ENCODE data around the gene AGBL1.

Gene AGBL1

GRCh38 chr15:86654501-86654900, 574.8 kb downstream of the AGBL1 start:
- no peak for TF ChIP-seq FOXP2 (optimal IDR thresholded peaks at IDR 0.05; ENCODE audit: borderline replicate concordance, extremely low read depth, extremely low read length, insufficient read depth)
- TF ChIP-seq SIN3A (IDR thresholded peaks at IDR 0.05; ENCODE audit: borderline replicate concordance, insufficient read depth, low read length) = no peak

- TF ChIP-seq REST (IDR thresholded peaks at IDR 0.05; ENCODE audit: insufficient read depth in 1 of 2, low read depth in 2 of 2, low read length in 2 of 2) = no peak
- no peak for TF ChIP-seq FOXP2 (optimal IDR thresholded peaks at IDR 0.05; ENCODE audit: borderline replicate concordance, extremely low read depth, extremely low read length, insufficient read depth)
- no peak for TF ChIP-seq TAF1 (IDR thresholded peaks at IDR 0.05; ENCODE audit: borderline replicate concordance, insufficient read depth, low read length)
- no peak for TF ChIP-seq SIN3A (IDR thresholded peaks at IDR 0.05; ENCODE audit: borderline replicate concordance, insufficient read depth, low read length)
These were observed 577.6 kb downstream of the AGBL1 start for GRCh38 chr15:86657305-86657704.

GRCh38 chr15:86659724-86660411, 580.2 kb downstream of the AGBL1 start:
- TF ChIP-seq TAF1 (IDR thresholded peaks at IDR 0.05; ENCODE audit: borderline replicate concordance, insufficient read depth, low read length) (no peak), REST (IDR thresholded peaks at IDR 0.05; ENCODE audit: insufficient read depth in 1 of 2, low read depth in 2 of 2, low read length in 2 of 2) (no peak), FOXP2 (optimal IDR thresholded peaks at IDR 0.05; ENCODE audit: borderline replicate concordance, extremely low read depth, extremely low read length, insufficient read depth) (no peak), SIN3A (IDR thresholded peaks at IDR 0.05; ENCODE audit: borderline replicate concordance, insufficient read depth, low read length) (no peak), POLR2AphosphoS5 (IDR thresholded peaks at IDR 0.05; ENCODE audit: low read depth, low read length) (no peak)

- no peak for TF ChIP-seq FOXP2 (optimal IDR thresholded peaks at IDR 0.05; ENCODE audit: borderline replicate concordance, extremely low read depth, extremely low read length, insufficient read depth)
- TF ChIP-seq SIN3A (IDR thresholded peaks at IDR 0.05; ENCODE audit: borderline replicate concordance, insufficient read depth, low read length) = no peak
- TF ChIP-seq TAF1 (IDR thresholded peaks at IDR 0.05; ENCODE audit: borderline replicate concordance, insufficient read depth, low read length) = no peak
- TF ChIP-seq REST (IDR thresholded peaks at IDR 0.05; ENCODE audit: insufficient read depth in 1 of 2, low read depth in 2 of 2, low read length in 2 of 2) = no peak
- no peak for TF ChIP-seq POLR2AphosphoS5 (IDR thresholded peaks at IDR 0.05; ENCODE audit: low read depth, low read length)
These were observed 581.9 kb downstream of the AGBL1 start for GRCh38 chr15:86661580-86661979.

GRCh38 chr15:86663304-86663703, 583.6 kb downstream of the AGBL1 start:
- TF ChIP-seq REST (IDR thresholded peaks at IDR 0.05; ENCODE audit: insufficient read depth in 1 of 2, low read depth in 2 of 2, low read length in 2 of 2) (no peak), TAF1 (IDR thresholded peaks at IDR 0.05; ENCODE audit: borderline replicate concordance, insufficient read depth, low read length) (no peak), FOXP2 (optimal IDR thresholded peaks at IDR 0.05; ENCODE audit: borderline replicate concordance, extremely low read depth, extremely low read length, insufficient read depth) (no peak), POLR2AphosphoS5 (IDR thresholded peaks at IDR 0.05; ENCODE audit: low read depth, low read length) (no peak), SIN3A (IDR thresholded peaks at IDR 0.05; ENCODE audit: borderline replicate concordance, insufficient read depth, low read length) (no peak)

All from PFSK-1 (cell line).